ENCODE data around the gene ASIC4. TPM values are rescaled to one million over a fixed set of nuclear protein-coding genes. Genes with fewer than 3 reads are reported as not detected.

The ASIC4 gene
- total and polyA plus RNA-seq, 9 of the 15 experiments (the other 6 are each of a cell fraction or from before 2014, with no cell fraction given), result 0.07 to 19.2 (median 4.8) TPM

- TF ChIP-seq MAZ (CRISPR knock-in tag; conservative IDR thresholded peaks at IDR 0.05 in 1 of 2, IDR thresholded peaks at IDR 0.05 in 1 of 2) (peak in 1 of 2 experiments; percentile 52; a peak in 1 of 4 replicates), THRB (CRISPR knock-in tag; conservative IDR thresholded peaks at IDR 0.05) (no peak), KDM1A (IDR thresholded peaks at IDR 0.05) (peak; percentile 91 to 95), HDAC2 (IDR thresholded peaks at IDR 0.05) (peak; percentile 34; the same call in 1 of the 2 replicates), SMC3 (conservative IDR thresholded peaks at IDR 0.05; ENCODE audit: insufficient read depth, low read depth, low read length) (peak; percentile 79), HDAC1 (IDR thresholded peaks at IDR 0.05) (peak in 1 of 2 experiments; percentile 45; a peak in 2 of 4 replicates), YY1 (IDR thresholded peaks at IDR 0.05; ENCODE audit: borderline replicate concordance in 1 of 3, control insufficient read depth in 1 of 3, extremely low read depth in 1 of 3, insufficient read depth in 3 of 3, insufficient read length in 1 of 3, insufficient replicate concordance in 2 of 3, low read depth in 1 of 3, low read length in 2 of 3) (peak in 1 of 3 experiments; percentile 6), TFAP4 (CRISPR knock-in tag; IDR thresholded peaks at IDR 0.05; ENCODE audit: borderline replicate concordance) (0 out of 2 replicates have a peak, but pooled peaks have one; percentile 48), RB1 (IDR thresholded peaks at IDR 0.05; ENCODE audit: low read depth) (peak; percentile 61; the same call in 1 of the 2 replicates), ESRRA (IDR thresholded peaks at IDR 0.05; ENCODE audit: borderline replicate concordance, low read depth) (no peak), TARDBP (IDR thresholded peaks at IDR 0.05) (peak; percentile 77; the same call in 1 of the 2 replicates), MAFK (IDR thresholded peaks at IDR 0.05; ENCODE audit: low read length) (no peak), CREB3 (tag; conservative IDR thresholded peaks at IDR 0.05; ENCODE audit: low read depth) (no peak), PHF21A (IDR thresholded peaks at IDR 0.05; ENCODE audit: borderline replicate concordance, low read depth) (peak; percentile 96), SMARCA5 (IDR thresholded peaks at IDR 0.05) (no peak)
Observed at GRCh38 chr2:219475697-219476651, 38.3 kb upstream of the ASIC4 start (continued).

All from K562 (cell line).